Measurements from ENCODE around the gene LAMA3.

DNA sequence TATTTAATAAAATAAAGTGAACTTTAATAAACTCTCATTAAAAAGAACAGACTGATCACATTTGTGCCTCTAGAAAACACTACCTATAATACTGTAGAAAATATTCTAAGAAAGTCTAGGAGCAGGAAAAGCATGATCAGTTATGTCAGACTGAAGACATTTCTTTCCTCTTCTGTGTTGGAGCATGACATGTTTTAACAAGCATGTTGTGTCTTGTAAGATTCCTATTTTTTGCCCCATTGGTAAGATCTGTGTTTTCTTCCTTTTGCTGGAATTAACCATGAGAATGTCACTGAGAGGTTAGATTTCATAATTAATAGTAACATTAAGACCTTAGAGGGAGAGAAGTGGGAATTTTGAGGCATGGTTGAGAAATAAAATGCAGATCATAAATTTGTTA, 27.7 kb downstream of the LAMA3 start:
- TF ChIP-seq CTCF (IDR thresholded peaks at IDR 0.05) (no peak), POLR2A (IDR thresholded peaks at IDR 0.05) (no peak)
